NCI-H524 treated with DMSO at 0.1 percent for 48 hours (cell line): ENCODE data around the gene TUSC2.

Experiments used
- DNase-seq: peaks from one replicate; lab custom pipeline; 2025; lab: John Stamatoyannopoulos, UW

The TUSC2 gene, protein sequence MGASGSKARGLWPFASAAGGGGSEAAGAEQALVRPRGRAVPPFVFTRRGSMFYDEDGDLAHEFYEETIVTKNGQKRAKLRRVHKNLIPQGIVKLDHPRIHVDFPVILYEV

DNA sequence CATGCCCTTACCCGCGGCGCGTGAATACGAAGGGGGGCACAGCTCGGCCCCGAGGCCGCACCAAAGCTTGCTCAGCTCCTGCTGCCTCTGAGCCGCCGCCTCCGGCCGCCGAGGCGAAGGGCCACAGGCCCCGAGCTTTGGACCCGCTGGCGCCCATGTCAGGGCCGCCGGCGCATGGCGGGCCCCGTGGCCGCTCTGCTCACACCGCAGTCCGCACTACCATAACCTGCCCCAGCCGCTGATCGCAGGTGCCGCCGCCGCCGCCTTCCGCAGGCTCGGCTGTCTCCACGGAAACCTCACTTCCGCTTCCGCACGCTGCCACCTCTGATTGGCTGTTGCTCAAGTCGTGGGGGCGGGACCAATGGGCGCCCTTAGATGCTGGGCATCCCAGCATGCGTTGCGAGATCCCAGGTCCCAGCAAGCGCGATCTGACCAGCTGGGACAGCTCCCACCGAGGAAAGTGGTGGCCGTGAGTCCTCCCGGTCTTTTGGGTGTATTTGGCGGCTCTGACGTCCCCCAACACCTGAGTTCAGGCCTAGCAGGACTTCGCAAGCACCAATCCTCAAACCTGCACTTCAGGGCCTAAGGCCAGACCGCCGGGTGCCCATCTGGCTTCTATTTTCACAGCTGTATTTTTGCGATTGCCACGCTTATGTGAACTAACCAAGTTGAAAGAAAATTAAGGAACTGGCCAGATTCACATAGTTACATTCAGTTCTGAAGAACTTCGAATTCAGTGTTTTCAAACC lies at the start of gene TUSC2:
TUSC2 (minus strand) TSS at position 281 of the 749 bp plus-strand sequence; CDS start at position 157, 124 bp downstream.
- peak; percentile 69 for DNase-seq

DNA sequence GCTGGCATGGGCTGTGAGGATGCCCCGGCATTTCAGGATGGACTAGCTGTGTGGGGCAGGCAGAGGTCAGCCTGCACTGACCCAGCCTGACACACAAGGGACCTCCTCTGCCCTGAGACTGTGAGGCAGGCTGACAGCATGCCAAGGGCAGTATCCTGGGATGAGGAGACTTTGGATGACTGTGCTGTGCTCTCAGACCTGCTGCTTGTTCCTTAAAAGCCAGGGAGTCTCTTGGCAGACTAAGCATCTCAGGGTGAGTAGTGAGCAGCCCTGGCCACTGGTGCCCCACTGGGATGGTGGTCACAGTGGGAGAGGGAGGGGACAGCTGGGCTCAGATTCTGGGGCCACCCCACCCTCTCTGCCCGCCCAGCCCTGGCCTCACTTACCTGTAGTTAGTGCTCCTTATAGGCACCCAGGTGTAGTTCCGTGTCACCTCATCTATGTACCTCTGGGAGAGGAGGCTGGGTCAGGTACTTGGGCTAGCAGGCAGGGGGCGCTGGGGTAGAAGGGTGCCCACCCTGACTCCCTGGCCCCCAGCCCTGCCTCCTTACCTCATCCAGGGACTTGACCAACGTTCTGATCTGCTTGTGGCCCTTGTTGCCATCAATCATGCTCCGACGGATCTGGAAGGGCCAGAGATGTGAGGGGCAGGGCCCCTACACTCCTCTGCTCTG lies 47.4 kb upstream of the TUSC2 start:
- no peak for DNase-seq

DNA sequence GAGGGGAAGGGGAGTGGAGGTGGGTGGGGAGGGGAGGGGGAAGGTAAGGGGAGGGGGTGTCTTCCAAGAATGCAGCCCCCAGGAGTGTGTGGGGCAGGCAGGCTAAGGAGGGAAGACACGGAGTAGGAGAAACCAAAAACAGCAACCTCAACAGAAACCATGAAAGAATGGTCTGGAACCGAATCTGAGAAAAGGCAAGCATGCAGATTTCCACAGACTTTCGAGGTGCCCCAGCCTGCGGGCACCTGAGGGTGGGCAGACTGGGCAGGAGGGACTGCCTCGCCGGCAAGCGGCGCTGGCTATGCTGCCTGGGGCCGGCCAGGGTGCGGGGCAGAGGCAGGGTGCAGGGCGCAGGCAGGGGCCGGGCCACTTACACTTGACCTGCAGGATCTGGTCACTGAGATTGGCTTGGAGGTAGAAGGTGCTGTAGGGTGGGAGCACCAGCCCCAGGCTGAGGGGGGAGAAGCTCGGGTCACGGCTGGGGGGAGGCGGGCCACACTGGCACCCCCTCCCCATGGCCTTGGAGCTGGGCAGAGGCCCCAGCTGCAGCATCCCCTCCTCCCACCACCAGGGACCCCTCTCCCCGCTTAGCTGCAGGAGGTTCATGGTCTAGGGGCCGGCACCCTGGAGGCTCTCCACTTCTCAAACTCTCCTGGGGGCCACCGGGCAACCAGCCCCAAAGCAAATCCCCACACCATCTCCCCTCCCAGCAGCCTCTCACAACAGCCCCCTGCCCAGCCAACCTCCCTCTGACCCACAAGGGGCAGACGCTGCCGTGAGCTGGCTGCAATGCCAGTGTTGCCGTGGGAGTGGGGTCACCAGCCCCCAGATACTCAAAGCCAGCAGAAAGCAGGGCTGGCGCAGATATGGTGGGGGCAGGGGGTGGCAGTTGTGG lies 46.6 kb upstream of the TUSC2 start:
- no peak for DNase-seq

DNA sequence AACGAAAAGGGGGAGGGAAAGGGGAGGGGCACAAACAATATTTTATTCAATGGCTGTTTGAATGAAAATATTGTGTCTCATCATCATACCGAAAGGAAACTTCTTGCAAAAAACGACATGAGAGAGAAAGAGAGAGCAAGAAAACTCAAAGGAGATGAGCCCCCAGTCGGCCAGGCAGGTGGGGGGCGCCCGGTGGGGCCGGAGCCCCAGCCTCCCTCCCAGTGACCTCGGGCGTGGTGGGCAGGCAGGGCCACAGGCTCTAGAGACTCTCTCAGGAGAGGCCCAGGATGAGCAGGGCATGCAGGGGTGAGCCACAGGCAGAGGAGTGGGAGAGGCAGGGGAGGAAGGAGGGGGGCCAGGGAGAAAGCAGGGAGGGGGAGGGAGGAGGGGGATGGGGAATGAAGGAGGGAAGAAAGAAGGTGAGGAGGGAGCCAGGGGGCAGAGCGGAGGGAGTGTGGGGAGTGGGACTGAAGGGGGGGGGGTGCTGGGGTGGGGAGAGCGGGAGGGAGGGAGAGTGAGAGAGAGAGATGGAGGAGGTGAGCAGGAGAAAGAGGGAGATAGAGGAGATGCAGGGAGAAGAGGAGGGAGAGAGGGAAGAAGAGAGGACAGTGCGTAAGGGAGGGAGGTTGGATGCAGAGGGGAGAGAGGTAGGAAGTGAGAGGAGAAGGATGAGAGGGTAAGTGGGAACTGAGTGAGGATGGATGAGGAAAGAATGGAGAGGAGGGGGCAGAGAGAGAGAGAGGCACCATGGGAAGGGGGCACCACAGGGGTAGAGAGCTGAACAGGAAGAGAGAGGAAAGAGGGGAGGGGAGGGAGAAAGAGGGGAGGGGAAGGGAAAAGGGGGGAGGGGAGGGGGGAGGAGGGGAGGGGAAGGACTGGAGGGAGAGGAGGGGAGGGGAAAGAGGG lies 45.4 kb upstream of the TUSC2 start:
- DNase-seq, result no peak

DNA sequence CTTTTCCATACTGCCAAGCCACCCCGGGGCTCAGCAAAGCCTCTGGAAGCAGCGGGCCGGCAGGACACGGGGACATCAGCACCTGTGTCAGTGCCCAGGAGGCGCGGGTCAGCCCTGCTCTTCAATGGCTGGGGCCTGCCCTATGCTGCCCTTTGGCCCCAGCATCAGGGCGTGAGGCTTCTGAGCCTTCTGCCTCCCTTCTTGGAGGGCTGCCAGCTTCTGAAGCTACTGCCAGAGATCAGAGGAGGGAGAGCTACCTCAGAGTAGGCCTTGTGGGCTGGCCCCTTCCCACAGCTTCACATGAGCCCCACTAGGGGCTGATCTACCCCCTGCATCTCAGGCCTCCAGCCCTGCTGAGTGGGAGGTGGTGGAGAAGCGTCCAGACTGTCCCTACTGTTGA lies 44.3 kb upstream of the TUSC2 start:
- DNase-seq, result no peak

DNA sequence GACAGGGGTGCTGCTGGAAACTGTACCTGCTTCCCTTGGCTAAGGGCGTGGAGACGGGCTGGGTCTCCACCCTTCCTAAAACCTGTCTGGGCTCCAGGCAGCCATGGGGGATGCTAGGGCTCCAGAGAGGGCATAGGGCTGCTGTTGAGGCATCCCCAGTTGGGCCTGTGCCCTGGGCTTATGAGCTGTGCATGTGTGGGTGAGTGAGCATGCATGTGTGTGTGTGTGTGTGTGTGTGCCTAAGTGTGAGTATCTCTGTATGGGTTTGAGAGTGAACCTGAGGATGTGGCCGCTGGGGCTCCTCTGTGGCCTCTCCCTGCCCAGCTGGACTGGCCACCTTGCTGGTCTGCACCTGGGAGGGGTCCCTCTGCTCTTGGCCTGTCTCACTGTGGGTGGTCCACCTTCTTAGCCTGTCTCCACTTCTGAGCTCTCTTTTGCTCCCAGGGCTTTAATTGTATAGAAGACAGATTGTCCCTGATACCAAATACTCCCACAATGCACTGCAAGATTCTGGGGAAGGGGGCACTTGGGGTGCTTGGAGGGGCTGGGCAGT lies 43.2 kb upstream of the TUSC2 start:
- DNase-seq, result no peak

DNA sequence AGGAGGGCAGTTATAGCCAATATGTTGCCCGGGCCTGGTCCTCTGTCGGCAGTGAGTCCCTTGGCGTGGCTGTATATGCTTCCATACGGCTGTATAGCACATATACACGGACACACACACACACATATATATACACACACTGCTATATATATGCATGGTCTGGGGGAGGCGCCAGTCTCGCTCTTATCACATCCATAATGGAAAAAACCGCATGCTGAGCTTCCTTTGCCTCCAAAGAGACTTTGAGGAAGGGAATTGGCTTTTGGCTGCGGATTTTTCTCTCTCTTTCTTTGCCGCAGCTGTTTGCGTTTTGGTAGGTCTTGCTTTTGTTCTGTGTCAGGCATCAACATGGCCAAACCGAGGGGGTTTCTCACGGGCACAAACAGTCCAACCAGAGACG lies 42.6 kb upstream of the TUSC2 start:
- no peak for DNase-seq

DNA sequence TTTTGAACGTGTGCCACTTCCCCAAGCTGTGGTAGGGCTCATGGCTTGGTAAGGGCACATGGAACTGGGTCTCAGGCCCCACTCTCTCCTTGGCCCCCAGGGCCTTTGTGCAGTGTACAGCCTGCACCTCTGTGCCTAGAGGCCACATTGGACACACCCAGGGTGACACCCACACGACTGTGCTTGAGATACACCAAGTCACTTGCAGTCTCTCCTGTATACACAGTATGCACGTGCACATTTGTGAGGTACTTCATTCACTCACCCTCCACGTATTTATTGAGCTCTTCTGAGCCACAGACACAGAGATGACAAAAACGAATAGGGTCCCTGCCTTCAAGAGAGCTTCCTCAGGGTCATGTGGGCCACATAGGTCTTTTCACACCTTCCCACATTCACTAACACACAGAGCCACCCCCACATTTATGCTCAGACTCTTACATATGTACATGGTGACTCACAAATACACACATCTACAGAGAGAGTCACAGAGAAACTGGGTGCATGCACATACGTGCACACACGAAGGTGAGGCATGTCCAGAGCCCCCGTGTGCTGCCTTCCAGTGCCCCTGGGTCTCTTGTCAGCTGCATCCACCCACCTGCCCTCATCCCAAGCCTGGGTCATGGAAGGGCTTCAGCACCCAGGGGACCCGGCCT lies 41.1 kb upstream of the TUSC2 start:
- no peak for DNase-seq

DNA sequence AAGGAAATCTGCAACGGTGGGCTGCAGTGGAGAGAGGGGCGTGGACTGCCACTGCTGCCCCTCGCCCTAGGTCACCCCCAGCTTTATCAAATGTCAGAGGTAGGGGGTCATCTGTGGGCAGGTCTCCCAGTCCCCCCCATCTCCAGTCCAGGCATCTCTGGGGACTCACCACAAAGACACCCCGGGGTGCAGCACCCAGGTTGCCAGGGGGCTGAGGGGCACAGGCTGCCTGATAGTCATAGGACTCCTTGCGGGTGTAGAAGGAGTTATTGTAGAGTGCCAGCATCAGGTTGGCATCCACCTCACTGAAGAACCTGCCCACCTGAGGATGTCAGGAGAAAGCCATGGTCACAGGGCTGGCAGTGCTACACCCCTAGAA lies 37.8 kb upstream of the TUSC2 start:
- no peak for DNase-seq

DNA sequence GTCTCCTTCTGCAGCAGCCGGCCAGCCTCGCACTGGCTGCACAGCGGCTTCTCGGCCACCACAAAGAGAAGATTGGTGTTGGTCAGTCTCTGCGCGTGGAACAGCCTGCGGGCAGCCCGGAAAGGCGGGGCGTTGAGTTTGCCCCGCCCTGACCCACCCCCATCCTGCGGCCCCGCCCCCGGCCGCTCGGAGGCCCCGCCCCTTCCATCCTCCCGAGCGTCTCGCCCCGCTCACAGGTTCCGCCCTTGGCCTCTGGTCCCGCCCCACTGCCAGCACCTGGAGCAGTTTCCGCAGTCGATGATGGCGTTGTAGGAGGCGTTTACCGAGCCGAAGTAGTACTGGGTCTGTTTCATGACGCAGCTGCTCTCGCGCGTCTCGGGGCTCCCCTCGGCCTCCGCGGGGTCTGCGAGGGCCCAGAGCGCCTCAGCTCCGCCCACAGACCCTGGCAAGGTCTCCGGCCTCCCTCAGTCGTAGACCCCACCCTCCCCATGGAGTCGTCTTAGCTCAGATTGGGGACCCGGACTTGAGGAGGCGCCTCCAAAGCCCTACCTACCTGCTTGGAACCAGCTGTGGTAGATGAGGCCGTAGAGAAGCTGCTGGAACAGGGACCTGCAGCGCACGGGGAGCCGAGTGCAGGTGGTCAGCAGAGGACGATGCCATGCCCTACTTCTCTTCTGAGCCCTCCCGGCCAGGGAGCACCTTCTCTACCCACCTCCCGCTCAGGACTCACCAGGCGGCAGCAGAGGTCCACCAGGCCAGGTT lies 37.2 kb upstream of the TUSC2 start:
- no peak for DNase-seq

DNA sequence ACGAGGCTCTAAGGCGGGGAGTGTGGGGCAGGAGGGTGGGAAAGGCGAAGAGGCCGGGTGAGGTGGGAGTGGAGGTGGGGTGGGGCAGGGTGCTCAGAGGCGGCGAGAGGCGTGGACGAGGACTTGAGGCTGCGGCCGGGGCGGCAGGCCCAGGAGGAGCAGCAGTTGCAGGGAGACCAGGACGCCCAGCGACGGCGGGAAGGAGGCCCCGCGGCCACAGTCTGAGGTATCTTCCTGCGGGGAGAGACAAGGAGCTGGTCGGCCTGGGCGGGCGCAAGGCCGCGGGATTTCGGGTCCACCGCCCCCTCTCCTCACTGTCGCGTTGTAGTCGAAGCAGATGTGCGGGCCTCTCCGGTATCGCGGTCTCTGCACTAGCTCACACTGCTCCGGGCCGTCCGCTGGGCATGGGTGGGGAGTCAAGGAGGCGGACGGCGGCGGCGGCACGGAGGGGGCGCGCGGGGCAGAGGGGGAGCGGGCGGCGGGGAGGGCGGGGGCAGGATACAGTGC lies 36.6 kb upstream of the TUSC2 start:
- no peak for DNase-seq

DNA sequence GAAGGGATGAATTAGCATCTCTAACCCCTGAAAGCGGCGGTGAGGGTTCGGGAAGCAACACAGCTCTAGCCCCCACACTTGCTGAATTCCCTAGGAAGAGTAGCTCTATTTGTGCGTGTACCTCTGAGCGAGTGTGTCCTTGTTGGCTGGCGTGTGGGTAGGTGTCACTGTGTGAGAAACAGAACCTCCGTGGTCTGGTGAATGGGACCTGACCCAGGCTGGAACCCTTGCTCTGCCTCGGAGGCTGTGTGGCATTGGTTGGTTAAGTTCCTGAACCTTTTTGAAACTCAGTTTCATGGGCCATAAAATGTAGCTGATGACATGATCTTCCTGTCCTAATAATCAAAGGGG lies 31.7 kb upstream of the TUSC2 start:
- no peak for DNase-seq

DNA sequence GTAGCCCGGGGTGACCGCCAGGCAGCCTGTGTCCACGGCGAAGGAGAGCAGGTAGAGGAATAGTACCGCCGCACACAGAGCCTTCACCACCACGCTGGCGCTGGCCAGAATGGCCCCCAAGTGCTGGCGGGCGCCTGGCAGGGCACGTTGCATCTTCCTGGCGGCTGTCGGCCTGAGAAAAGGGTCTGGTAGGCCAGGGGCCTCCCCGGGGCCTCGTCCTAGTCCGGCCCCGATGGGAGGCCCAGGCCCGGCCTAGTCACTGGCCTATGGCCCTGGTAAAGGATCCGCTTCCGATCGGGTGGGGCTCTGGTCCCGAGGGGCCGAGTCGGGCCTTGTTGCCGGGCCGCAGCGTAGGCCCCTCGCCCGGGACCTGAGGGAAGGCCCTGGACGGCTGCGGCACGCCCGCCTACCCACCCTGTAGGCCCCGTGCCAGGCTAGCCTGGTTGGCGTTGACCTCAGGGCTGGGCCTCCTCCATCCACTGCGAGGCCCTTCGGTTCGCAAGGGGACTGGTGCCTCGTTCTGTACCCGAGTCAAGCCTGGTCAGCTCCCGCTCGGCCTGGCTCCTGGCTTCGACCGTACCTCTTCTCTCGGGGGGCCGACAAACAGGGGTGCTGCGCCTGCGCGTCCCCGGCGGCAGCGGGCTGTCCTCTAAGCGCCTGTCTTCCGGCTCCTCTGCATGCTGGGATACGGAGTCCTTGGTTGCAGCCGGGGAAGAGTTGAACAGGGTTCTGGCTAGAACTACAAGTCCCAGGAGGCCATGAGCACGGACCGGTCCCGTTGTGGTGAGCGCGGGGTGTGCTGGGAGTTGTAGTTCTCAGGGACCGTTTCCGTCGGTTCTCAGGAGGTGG lies 31.1 kb upstream of the TUSC2 start, which contains the start of gene TMEM115:
TMEM115 (minus strand) TSS at position 611 of the 849 bp plus-strand sequence; CDS start at position 153, 458 bp downstream.
- DNase-seq, result peak; percentile 83

DNA sequence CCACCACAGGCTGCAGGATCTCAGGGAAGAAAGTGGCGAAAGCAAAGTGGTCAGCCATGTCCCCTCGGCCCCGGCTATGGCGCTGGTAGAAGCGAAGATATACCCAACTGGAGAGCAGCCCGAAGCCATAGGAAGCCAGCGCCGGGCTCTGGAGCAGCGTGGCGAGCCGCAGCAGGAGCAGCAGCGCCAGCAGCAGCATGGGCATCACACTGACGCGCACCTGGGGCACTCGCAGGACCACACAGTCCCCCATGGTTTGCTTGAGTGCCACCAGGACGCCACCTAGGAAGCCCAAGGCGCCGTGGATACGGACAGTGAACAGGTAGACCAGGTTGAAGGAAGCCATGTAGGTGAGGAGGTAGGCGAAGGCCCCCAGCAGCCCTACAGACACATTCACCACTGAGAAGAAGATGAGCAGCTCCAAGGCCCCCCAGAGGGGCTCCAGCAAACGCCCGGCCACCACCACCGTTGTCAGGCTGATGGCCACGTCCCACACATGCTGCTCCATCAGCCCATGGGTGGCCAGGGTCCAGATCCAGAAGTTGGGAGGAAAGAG lies 30.4 kb upstream of the TUSC2 start:
- DNase-seq, result no peak

DNA sequence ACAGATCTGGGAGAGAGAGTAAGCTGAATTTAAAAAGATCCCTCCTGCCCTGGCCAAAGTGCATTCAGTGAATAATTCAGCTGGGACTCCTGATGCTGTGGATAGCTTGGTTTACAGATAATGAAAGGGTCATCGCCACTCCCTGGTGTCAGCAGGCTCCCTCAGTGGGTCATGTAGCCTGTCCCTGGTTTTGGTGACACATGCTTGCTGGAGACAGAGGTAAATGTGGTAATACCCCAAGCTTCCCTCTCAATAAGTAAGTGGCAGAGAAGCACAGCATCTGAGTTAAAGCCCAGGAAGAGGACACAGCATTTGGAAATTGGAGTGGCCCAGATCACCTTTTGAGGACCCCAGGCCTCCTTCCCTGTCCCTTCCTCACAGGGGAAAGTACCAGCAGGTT lies 29.5 kb upstream of the TUSC2 start:
- no peak for DNase-seq

DNA sequence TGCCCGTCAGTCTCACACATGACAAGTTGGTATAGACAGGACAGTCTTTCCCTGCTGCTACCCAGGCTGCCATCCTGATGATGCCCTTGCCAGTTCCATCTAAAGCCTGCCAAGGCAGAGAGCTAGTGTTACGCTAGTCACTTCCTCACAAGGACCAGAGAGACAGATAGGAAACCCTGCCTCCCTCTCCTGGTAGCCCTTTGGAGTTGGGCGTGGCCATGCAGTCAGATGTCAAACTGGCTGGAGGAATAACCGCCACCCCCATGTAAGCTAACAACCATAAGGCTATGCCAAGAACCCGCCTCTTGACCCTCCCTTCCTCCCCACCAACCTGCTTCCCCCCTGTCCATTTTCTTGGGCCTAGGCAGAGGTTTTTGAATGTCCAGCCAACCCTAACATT lies 28.5 kb upstream of the TUSC2 start:
- no peak for DNase-seq

DNA sequence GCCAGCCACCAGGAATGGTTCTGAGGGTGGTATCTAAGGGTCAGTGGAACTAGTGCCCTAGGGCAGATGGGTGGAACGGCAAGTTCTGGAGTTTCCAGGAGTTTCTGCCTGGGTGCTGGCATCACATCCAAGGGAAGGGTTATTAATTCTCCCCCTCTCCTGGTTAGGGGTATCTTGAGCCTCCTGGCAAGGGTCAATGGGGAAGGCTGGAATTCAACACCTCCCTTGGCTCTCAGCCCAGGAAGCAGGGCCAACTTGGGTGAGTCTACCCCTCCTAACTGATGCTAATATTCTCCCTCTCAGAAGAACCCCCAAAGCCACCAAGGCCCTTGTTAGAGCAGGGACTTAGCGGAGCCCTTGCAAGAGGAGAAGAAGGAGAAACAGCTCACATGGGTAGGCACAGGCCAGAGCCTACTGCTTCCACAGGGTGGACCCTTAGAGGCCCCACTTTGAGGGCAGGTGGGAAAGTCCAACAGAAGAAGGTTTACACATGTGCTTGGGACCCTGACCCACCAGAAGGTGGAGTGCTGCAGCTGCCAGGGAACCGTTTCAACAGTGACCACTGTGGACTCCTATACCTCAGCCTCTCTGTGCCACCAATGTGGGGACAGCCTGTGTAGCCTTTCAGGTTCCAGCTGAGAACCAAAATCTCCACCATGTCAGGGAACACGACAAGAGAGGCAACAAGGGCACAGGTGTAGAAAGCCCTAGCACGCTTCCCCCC lies 28.0 kb upstream of the TUSC2 start:
- DNase-seq, result no peak

DNA sequence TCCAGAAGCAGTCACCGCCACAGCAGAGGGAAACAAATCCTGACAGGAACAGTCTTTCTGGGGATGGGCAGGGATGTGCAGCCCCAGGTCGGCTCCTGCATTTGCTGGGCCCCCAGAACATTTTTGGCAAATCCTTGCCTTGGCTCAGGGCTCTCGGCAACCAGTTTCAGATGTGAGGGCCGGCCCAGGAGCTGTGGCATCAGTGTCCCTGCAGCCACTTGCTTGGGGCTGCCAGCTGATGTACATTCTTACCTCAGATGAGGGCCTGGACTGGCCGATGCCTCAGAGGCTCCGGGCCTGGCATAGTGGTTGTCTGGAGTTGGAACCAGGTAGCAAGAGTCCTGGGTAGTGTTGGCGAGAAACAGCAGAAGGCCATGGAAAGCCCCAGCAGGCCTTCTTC lies 26.8 kb upstream of the TUSC2 start:
- DNase-seq, result no peak
